ENCODE data around the gene DGKE. TPM values are rescaled to one million over a fixed set of nuclear protein-coding genes. Genes with fewer than 3 reads are reported as not detected.

The DGKE gene
- total RNA-seq, 2 donors from 2014 or later = 7.6 to 9.2 TPM

GRCh38 chr17:56899403-56899802 is 65.5 kb downstream of the DGKE start:
- ATAC-seq (no peak), DNase-seq (no peak)
- intact Hi-C loops (cut with DNase I, micrococcal nuclease) = loop anchor here in 1 of 2 donors (5.0 kb wide), 1 partner anchor 43 kb away; no protein-coding TSS in a partner anchor

- ATAC-seq (no peak), DNase-seq (no peak)
- intact Hi-C loops (cut with DNase I, micrococcal nuclease) = no loop called here
Observed at GRCh38 chr17:56902348-56902747, 68.4 kb downstream of the DGKE start.

- ATAC-seq = no peak
- no peak for DNase-seq
- intact Hi-C loops (cut with DNase I, micrococcal nuclease) = no loop called here
Observed at GRCh38 chr17:56903560-56903959, 69.6 kb downstream of the DGKE start.

GRCh38 chr17:56908001-56908542 is 74.1 kb downstream of the DGKE start:
- intact Hi-C loops (cut with DNase I, micrococcal nuclease) = no loop called here
- ATAC-seq (peak; percentile 66), DNase-seq (peak; percentile 71 to 77)

GRCh38 chr17:56909742-56910508 is 76.0 kb downstream of the DGKE start:
- intact Hi-C loops (cut with DNase I, micrococcal nuclease) = no loop called here
- ATAC-seq (peak; percentile 7), DNase-seq (peak in 1 of 2 donors; percentile 23)

- ATAC-seq = no peak
- no peak for DNase-seq
- intact Hi-C loops (cut with DNase I, micrococcal nuclease) = no loop called here
Observed at GRCh38 chr17:56910509-56911235, 76.7 kb downstream of the DGKE start.

- DNase-seq = peak in 1 of 2 donors; percentile 35
Observed at GRCh38 chr17:56912105-56912999, 78.4 kb downstream of the DGKE start.

GRCh38 chr17:56913000-56913311 is 79.0 kb downstream of the DGKE start:
- ATAC-seq (no peak), DNase-seq (no peak)
- intact Hi-C loops (cut with DNase I, micrococcal nuclease) = no loop called here

More at GRCh38 chr17:56912105-56912999, 78.4 kb downstream of the DGKE start:
- intact Hi-C loops (cut with DNase I, micrococcal nuclease) = no loop called here
- no peak for ATAC-seq

- DNase-seq (no peak), ATAC-seq (peak; percentile 45)
- intact Hi-C loops (cut with DNase I, micrococcal nuclease) = no loop called here
Observed at GRCh38 chr17:56913353-56913866, 79.5 kb downstream of the DGKE start.

- ATAC-seq = peak; percentile 83
- intact Hi-C loops (cut with DNase I, micrococcal nuclease) = no loop called here
- peak; percentile 94 to 96 for DNase-seq
Observed at GRCh38 chr17:56913867-56914580, 80.1 kb downstream of the DGKE start, which contains the start of gene TRIM25. TSS of gene TRIM25 (minus strand) at chr17:56914049. CDS start at chr17:56913988, 61 bp downstream.

- DNase-seq = peak in 1 of 2 donors; percentile 39
- peak; percentile 10 for ATAC-seq
- intact Hi-C loops (cut with DNase I, micrococcal nuclease) = no loop called here
Observed at GRCh38 chr17:56914581-56915273, 80.8 kb downstream of the DGKE start.

- intact Hi-C loops (cut with DNase I, micrococcal nuclease) = no loop called here
- ATAC-seq (no peak), DNase-seq (no peak)
Observed at GRCh38 chr17:56917559-56918296, 83.8 kb downstream of the DGKE start.

GRCh38 chr17:56918916-56919315 is 85.0 kb downstream of the DGKE start:
- intact Hi-C loops (cut with DNase I, micrococcal nuclease) = no loop called here
- DNase-seq (no peak), ATAC-seq (no peak)
